ENCODE data around the gene LRCH1.

DNA sequence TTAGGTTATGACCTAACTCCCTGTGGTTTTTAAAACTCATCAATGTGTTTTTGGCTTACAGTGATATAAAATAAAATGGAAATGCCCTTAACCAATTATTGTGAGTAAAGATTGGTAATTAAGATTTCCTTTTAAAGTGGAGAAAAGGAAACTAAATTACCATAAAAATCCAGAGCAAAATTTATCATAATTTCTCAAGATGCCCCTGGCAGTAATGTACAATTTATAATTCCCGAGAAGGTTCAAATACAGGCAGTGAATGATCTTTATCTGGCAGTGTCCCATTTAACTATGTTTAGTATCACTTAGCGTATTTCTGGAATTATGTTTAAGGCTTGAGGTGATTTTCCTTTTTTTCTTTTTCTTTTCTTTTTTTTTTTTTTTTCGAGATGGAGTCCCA is 182.5 kb downstream of the LRCH1 start:
- TF ChIP-seq EZH2 (IDR thresholded peaks at IDR 0.05; ENCODE audit: insufficient read depth, poor library complexity, severe bottlenecking): no peak
- no peak for TF ChIP-seq EZH2phosphoT487 (IDR thresholded peaks at IDR 0.05; ENCODE audit: insufficient read depth, low read depth)
